Progenitor cell of endocrine pancreas (in vitro differentiated cells): ENCODE data around the gene MEIS2. TPM values are rescaled to one million over a fixed set of nuclear protein-coding genes. Genes with fewer than 3 reads are reported as not detected.

Experiments
- DNase-seq: peaks from one replicate; pipeline ENCODE4 v3.0.0; 2021; ENCODE audit warnings: low spot score; ENCODE audit not compliant: unreplicated experiment
- H3K27ac Mint-ChIP-seq: 2 replicates; pipeline ENCODE4 v1.8.0; 2021; ENCODE audit warnings: mild to moderate bottlenecking, moderate library complexity, mixed read lengths
- H3K27me3 Mint-ChIP-seq: 2 replicates; pipeline ENCODE4 v1.8.0; 2021; ENCODE audit warnings: mixed read lengths
- H3K36me3 Mint-ChIP-seq: 2 replicates; pipeline ENCODE4 v1.8.0; 2022; ENCODE audit warnings: mixed read lengths; ENCODE audit not compliant: insufficient read depth
- H3K4me1 Mint-ChIP-seq: 2 replicates; pipeline ENCODE4 v1.8.0; 2021; ENCODE audit warnings: low read depth, mixed read lengths
- H3K4me3 Mint-ChIP-seq: 2 replicates; pipeline ENCODE4 v1.8.0; 2021; ENCODE audit warnings: low read depth, mild to moderate bottlenecking, moderate library complexity, mixed read lengths
- H3K9me3 Mint-ChIP-seq: 2 replicates; pipeline ENCODE4 v1.8.0; 2021; ENCODE audit warnings: low read depth, mixed read lengths
- total RNA-seq: library from RNA; stranded (reverse); gene quantifications from 2 replicates; pipeline ENCODE4 v1.2.1, GENCODE V29; 2021
- TF ChIP-seq, protein P1 (sequence below): fragments of 200-600 bp; sonication (generic); IDR thresholded peaks from one replicate; pipeline ENCODE4 v1.5.0; 2021; ENCODE audit warnings: antibody characterized with exemption, mild to moderate bottlenecking; ENCODE audit not compliant: unreplicated experiment

The MEIS2 gene
- total RNA-seq, 1 donor from 2014 or later = 133 TPM

DNA sequence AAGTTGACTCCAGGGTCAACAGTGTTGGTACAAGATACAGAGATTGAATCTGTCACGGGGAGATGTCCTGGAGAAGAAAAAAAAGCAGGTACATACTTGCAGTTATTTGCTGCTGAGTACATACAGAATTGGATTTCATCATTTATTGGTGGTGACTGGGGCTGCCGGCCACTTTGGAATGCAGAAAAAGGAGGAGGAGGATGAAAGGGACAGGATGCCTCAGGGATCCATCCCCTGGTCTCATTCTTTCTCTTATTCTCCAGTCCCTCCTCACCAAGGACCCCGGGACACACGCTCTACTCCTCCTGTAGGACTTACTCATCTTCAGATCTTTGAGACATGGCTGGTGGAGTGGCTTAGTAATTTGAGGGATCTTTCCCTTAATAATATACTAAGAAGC is 30.0 kb upstream of the MEIS2 start:
- TF ChIP-seq, protein P1, sequence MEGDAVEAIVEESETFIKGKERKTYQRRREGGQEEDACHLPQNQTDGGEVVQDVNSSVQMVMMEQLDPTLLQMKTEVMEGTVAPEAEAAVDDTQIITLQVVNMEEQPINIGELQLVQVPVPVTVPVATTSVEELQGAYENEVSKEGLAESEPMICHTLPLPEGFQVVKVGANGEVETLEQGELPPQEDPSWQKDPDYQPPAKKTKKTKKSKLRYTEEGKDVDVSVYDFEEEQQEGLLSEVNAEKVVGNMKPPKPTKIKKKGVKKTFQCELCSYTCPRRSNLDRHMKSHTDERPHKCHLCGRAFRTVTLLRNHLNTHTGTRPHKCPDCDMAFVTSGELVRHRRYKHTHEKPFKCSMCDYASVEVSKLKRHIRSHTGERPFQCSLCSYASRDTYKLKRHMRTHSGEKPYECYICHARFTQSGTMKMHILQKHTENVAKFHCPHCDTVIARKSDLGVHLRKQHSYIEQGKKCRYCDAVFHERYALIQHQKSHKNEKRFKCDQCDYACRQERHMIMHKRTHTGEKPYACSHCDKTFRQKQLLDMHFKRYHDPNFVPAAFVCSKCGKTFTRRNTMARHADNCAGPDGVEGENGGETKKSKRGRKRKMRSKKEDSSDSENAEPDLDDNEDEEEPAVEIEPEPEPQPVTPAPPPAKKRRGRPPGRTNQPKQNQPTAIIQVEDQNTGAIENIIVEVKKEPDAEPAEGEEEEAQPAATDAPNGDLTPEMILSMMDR = no peak
- Mint-ChIP-seq H3K4me1 (peaks cover 24% of the 10 kb centered on the region), H3K9me3 (no peaks in the 10 kb centered on the region), H3K27me3 (no peaks in the 10 kb centered on the region), H3K36me3 (no peaks in the 10 kb centered on the region), H3K4me3 (no peak overlapping the region), H3K27ac (peak overlapping the region; percentile 56)
- no peak for DNase-seq

DNA sequence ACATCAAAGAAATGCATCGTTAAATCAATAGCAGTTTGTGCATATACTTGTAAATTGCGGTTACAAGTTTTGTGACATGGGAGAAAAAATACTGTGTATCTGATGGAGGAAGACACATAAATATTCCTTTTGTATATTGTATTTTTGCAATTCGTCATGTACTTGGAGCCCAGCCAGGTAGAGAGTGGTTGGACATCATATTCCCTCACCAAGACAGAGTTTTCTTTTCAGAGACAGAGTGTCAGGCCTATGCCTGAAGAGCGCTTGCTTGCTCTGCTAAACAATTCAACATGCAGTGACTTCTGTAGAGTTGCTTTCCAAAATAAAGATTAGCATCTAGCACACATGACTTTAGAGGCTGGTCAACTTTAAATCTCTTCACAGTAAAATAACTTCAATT is 24.8 kb upstream of the MEIS2 start:
- Mint-ChIP-seq H3K9me3 (peaks cover 3% of the 10 kb centered on the region), H3K27ac (no peak overlapping the region), H3K4me1 (peaks cover 7% of the 10 kb centered on the region), H3K27me3 (no peaks in the 10 kb centered on the region), H3K4me3 (no peak overlapping the region), H3K36me3 (peaks cover 4% of the 10 kb centered on the region)
- DNase-seq = no peak
- TF ChIP-seq, protein P1 = no peak

DNA sequence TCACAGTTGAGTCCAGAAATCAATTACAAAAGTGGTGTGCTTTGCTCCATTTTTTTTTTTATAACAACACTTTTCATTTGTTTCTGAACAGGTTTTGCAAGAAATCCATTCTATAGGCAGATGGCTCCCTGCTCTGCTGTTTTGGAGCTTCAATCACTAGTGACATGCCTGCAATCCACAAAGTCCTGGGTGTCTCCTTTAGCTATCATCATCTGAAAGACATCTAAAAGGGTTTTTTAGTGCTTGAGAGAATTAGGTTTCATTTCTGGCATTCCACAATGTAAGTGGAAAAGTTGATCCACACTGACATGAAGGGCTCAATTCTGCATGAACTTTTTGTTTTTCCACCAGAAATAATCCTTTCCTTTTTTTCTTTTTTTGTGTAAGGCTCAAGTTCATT is 24.0 kb upstream of the MEIS2 start:
- TF ChIP-seq, protein P1 = no peak
- peaks cover 5% of the 10 kb centered on the region for H3K4me1 Mint-ChIP-seq
- peaks cover 3% of the 10 kb centered on the region for H3K9me3 Mint-ChIP-seq
- no peak overlapping the region for H3K4me3 Mint-ChIP-seq
- no peak overlapping the region for H3K27ac Mint-ChIP-seq
- peaks cover 4% of the 10 kb centered on the region for H3K36me3 Mint-ChIP-seq
- no peaks in the 10 kb centered on the region for H3K27me3 Mint-ChIP-seq
- DNase-seq = no peak

DNA sequence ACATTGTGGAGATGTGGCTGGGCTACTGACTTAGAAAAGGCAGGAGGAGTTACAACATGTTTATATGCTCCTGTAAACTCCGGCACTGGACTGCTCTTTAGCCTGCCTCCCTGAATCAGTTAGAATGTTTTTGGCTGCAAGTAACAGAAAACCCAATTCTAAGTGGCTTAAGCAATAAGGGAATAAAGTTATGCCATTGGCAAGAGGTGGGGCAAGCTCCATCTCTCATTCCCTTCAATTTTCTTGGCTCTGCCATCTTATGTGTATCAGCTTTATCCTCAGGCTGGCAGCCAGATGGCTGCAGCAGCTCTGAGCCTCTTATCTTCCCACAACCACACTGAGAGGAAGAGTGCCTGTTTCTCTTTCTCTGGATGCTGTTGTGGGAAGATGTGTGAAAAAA is 22.4 kb upstream of the MEIS2 start:
- peaks cover 5% of the 10 kb centered on the region for H3K4me1 Mint-ChIP-seq
- H3K36me3 Mint-ChIP-seq = peaks cover 4% of the 10 kb centered on the region
- no peak for DNase-seq
- no peaks in the 10 kb centered on the region for H3K27me3 Mint-ChIP-seq
- H3K9me3 Mint-ChIP-seq = peaks cover 3% of the 10 kb centered on the region
- H3K27ac Mint-ChIP-seq = no peak overlapping the region
- TF ChIP-seq, protein P1 = no peak
- H3K4me3 Mint-ChIP-seq = no peak overlapping the region

DNA sequence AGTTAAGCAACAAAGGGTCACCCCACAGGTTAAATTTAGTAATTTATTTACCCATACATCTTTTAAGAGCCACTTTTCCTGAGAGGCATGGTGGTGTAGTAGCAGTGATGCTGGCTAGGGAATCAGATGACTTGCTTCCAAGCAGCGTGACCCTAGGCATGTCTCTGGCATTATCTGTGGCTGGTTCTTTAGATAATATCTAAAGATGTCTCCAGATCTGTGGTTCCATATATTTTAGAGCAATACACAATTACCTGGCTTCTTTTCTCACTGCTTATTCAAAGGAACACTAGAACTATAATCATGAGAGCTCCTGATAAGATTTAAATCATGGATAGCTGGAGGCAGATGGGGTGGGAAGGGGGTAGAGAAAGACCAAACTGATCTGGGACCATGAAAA is 21.1 kb upstream of the MEIS2 start:
- H3K27ac Mint-ChIP-seq = no peak overlapping the region
- H3K27me3 Mint-ChIP-seq = no peaks in the 10 kb centered on the region
- peaks cover 3% of the 10 kb centered on the region for H3K4me1 Mint-ChIP-seq
- H3K36me3 Mint-ChIP-seq = peaks cover 4% of the 10 kb centered on the region
- no peak overlapping the region for H3K4me3 Mint-ChIP-seq
- TF ChIP-seq, protein P1 = no peak
- H3K9me3 Mint-ChIP-seq = peaks cover 3% of the 10 kb centered on the region
- DNase-seq = no peak
